Stimulated activated CD8-positive, alpha-beta memory T cell treated with anti-CD3 and anti-CD28 coated beads, Interleukin-12 subunit alpha, Interleukin-12 subunit beta, amount 100 ng/mL, for 4 hours (primary cell): ENCODE data around the gene PAM16.
"Not testable (repeated sequence)": the region's sequence is repeated elsewhere in the genome, so short reads cannot be mapped to it uniquely, and the experiment has no call there.

Experiments
- DNase-seq: peaks from one replicate; pipeline ENCODE4 v3.0.0-alpha.2; 2020; ENCODE audit warnings: low read depth

PAM16 gene

DNA sequence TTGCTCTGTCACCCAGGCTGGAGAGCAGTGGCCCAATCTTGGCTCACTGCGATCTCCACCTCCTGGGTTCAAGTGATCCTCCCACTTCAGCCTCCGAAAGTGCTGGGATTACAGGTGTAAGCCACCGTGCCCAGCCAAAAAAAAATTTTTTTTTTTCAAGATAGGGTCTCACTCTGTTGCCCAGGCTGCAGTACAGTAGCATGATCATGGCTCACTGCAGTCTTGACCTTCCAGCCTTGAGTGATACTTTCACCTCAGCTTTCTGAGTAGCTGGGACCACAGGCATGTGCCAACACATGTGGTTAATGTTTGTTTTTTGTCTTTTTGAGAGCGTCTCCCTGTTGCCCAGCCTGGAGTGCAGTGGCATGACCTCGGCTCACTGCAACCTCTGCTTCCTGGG lies 1.7 kb upstream of the PAM16 start:
- DNase-seq: no peak

DNA sequence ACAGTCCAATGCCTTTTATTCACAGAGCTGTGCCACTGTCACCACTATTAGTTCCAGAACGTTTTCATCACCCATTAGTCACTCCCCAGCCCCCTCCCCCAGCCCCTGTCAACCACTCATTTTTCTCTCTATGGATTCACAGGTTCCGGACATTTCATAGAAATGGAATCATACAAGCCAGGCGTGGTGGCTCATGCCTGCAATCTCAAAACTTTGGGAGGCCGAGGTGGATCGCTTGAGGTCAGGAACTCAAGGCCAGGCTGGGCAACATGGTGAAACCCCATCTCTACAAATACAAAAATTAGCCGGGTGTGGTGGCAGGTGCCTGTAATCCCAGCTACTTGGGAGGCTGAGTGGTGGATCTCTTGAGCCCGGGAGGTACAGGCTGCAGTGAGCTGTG lies 759 bp upstream of the PAM16 start:
- DNase-seq: no peak

DNA sequence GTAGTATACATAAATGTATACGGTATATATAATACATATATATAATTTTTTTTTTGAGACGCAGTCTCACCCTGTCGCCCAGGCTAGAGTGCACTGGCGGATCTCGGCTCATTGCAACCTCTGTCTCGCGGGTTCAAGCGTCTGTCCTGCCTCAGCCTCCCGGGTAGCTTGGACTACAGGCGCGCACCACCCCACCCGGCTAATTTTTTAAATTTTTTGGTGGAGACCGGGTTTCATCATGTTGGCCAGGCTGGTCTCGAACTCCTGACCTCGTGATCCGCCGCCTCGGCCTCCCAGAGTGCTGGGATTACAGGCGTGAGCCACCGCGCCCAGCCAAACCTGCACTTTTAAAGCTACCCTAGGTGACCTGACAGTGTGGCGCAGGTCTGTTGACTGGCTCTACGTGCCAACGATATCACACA lies 745 bp downstream of the PAM16 start:
- no peak for DNase-seq

DNA sequence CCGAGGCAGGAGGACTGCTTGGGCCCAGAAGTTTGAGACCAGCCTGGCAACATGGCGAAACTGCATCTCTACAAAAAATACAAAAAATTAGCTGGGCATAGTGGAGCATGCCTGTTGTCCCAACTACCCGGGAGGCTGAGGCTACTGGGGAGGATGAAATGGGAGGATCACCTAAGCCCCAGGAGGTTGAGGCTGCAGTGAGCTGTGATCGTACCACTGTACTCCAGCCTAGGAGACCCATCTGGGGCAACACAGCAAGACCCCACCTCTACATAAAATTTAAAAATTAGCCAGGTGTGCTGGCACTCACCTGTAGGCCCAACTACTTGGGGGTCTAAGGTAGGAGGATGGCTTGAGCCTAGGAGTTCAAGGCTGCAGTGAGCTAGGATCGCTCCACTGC lies 1.8 kb downstream of the PAM16 start:
- DNase-seq: no peak

DNA sequence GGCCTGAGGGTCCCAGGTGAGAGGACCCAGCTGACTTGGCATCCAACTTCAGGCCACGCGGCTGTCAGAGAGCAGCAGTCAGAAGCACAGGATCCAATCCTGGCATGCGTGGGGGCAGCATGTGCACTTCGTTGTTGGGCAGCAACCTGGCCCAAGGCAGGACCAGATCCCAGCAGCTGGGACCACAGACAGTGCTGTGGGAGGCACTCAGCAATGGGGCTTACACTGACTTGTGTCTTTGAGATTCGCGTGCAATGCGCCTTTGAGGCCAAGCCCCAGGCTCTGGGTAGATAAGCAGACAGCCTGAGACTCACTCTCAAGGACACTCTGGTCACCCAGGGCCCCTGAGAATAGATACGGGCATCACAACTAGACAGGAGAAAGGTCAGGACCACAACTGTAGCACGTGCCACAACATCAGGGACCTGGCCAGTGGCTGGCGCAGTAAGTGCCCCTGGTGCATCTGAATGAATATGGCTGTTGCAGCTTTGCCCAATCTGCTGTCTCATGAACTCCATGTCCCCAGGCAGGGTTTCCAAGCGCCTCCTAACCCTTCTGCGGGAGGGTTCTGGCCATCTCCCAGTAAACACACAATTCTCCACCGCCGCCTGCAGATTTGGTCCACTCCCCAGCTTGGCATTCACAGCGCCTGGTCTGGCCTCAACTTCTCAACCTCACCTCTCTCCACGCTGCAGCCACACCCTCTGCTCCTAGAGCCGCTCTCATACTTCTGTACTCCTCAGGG lies 3.2 kb downstream of the PAM16 start:
- DNase-seq: no peak

DNA sequence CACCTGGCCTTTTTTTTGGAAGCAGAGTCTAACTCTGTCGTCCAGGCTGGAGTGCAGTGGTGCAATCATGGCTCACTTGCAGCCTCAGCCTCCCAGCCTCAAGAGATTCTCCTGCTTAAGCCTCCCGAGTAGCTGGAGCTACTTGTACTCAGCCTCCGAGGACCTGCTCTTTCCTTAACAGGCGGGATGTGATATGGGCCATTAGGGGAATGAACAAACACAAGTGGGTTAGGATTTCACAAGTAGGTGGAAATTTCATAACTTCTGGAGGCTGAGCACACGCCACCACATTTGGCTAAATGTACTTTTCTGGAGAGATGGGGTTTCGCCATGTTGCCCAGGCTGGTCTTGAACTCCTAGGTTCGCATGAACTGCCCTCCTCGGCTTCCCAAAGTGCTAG lies 4.1 kb downstream of the PAM16 start:
- DNase-seq: no peak

DNA sequence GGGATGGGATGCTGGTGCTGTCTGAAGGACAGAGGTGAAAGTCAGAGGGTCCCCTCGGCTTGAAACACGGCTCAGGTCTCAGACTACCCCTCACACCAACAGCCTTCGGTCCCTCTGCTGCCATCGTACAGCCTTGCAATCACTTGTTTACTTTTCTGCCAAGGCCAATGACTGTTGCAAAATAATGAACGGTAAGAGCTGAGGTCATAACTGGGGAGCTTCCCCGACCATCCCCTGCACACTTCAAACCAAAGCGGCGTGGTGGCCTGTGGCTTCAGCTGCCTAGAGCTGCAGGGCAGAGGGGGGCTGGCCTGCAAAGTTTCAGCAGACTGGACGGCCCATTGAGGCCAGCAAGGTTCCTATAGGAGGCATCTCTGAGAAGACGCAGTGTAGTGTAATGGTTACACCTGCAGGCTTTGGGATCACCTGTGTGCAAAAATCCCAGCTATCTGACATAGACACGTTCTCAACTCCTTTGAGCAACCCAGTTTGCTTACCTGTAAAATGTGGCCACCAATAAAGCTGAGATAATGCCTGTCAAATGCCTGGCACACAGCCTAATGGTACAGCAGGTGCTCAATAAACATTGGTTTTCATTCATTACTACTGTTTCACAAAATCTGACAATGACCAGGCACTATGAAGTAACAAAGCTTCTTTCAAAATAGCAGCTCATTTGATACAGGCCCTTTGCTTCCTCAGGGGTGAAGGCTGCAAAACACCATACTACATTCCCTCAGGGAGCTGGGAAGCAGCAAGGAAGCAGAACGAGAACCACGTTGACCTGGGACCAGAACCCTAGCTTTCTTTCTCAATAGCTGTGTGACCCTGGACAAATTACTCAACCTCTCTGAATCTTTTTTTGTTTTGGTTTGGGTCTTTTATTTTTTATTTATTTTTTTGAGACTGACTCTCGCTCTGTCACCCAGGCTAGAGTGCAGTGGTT lies 5.0 kb downstream of the PAM16 start:
- no peak for DNase-seq

DNA sequence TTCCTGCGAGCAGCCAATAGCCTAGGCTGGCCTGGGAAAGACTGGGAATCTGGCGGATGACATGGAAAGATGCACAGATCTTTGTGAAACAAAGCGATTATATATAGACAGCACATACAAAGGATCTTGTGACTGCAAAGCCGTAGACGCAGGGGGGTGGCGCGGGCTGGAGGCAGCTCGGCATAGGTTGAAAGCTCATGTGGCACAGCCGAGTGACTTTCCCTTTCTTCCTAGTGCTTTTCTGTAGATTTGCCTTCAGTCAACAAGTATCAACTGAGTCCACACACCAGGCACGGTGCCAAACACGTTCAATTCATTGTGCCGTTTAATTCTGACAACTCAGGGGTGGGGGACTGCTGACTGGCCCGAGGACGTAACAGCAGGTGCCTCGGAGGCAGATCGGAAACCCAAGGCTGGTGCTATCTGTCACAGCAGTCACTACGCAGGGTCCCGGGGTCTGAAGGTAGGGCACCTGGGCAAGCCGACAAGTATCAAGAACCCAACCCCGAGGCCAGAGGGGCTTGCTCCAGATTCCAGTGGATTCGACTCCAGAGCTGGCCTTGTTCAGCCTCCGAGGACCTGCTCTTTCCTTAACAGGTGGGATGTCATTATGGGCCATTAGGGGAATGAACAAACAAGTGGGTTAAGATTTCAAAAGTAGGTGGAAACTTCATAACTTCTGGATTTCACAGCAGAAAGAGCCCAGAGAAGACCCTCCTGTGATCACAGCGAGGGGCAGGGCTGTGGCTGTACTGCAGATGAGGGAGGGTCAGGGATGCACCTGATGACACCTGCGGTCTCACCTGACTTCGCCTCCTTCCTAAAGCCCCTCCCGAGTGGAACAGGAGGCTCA lies 5.9 kb downstream of the PAM16 start:
- no peak for DNase-seq

DNA sequence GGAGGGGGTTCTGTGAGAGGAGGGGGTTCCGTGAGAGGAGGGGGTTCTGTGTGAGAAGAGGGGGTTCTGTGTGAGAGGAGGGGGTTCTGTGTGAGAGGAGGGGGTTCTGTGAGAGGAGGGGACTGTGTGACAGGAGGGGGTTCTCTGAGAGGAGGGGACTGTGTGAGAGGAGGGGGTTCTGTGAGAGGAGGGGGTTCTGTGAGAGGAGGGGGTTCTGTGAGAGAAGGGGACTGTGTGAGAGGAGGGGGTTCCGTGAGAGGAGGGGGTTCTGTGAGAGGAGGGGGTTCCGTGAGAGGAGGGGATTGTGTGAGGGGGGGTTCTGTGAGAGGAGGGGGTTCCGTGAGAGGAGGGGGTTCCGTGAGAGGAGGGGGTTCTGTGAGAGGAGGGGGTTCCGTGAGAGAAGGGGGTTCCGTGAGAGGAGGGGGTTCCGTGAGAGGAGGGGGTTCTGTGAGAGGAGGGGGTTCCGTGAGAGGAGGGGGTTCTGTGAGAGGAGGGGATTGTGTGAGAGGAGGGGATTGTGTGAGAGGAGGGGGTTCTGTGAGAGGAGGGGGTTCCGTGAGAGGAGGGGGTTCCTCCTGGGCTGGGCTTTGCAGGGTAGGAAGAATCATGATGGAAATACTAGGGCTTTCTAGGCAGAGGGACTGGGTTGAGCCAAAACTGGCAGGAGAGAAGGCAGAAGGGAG lies 6.7 kb downstream of the PAM16 start:
- DNase-seq: not testable (repeated sequence)

DNA sequence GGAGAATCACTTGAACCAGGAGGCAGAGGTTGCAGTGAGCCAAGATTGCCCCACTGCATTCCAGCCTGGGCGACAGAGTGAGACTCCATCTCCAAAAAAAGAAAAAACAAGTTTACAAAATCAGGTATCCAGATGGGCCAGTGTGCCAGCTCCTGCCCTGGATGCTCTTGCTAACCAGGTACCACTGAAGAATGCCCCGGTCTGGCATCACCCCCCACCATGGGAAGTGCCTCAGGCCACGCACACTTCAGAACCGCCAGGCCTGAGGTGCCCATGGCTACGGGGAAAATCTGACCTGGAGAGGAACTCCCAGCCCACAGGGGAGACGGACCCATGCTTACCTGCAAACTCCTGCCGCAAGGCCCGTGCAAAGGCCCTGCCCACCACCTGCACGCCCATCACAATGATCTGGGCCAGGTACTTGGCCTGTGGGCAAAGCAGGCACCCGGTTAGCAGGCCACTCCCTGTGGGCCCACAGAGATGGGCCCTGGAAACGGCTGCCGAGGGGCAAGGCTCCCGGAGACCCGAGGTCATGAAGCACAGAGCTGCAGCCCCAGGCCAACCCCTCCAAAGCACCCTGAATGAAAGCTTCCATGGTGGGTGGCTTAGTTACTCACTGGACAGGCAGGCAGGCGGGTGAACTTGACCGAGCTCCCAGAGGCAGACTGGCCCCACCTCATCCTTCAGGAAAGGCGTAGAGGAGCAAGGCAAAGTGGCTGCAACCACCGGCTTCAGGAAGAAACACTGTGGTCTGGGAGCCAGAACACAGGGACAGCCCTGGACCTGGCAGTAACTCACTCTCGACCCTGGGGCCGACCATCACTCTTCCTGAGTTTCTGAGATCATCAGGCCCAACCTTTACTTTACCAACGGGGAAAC lies 8.0 kb downstream of the PAM16 start:
- DNase-seq: no peak

DNA sequence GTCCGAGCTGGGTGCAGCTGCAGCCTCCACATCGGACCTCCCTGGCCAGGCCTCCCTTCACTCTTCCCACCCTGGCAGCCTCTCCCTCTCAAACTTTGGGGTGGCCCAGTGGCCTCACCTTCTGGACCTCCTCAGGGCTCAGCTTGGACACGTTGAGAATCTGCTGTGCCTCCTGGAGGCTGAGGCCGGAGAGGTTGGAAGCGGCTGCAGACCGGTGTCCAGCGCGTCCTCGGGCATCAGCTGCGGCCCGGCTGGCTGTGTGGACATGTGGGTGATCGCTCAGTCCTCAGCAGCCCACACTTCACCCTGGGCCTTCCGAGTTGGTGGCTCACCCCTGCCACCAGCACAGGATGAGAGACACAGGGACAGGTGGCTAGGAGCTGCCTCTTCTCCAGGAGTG lies 9.9 kb downstream of the PAM16 start:
- DNase-seq: no peak

DNA sequence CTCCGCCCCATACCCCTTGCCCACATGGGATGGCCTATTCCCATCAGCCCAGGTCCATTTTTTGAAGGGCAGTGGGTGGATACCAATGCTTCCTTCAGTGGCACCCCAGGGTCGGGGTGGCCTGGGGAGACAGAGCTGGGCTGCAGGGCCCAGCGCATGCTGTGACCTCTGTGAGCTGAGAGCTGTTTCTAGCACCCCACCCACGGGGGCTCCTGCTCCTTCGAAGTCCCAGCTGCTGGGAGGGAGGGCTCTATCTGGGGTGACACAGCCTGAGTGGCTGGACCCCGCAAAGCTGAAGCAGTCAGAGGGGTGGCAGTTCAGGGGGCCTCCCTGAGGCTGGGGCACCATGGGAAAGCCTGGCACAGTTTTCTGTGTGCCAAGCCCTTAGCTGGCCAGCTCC lies 10.7 kb downstream of the PAM16 start:
- DNase-seq: no peak

DNA sequence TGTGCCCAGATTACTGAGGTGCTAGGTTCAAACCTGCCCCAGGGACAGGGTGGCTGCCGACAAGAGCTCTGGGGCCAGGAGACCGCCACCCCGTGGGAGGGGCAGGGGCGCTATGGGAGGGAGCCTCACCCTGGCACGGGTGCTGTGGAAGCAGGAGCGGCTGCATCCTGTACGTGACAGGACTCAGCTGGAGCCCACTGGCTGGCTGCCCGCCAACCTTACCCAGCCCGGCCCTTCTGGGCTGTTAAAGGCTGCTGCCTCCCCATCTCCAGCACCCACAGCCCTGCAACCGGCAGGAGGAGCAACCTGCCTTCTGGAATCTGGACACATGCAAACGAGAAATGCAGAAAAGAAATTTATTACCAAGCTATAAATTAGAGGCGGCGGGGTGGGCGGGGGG lies 11.2 kb downstream of the PAM16 start:
- DNase-seq: no peak

DNA sequence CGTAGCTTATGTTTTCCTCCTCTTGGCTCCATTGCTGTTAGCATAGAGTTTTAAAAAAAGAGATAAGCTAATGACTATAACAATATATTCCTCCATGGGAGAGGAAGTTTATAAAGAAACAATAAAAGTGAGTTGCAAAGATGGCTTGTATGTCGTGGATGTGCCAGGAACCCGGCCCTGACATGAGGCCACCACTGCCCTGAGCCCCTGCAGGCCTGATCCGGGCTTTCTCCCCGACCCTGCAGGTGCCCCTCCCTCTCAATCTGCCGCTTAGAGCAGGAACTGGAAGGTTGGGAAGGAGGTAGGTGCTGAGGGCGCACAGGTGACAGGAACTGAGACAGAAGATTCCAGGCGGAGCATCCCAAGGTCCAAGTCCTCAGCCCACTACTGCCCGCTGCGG lies 11.7 kb downstream of the PAM16 start:
- no peak for DNase-seq

DNA sequence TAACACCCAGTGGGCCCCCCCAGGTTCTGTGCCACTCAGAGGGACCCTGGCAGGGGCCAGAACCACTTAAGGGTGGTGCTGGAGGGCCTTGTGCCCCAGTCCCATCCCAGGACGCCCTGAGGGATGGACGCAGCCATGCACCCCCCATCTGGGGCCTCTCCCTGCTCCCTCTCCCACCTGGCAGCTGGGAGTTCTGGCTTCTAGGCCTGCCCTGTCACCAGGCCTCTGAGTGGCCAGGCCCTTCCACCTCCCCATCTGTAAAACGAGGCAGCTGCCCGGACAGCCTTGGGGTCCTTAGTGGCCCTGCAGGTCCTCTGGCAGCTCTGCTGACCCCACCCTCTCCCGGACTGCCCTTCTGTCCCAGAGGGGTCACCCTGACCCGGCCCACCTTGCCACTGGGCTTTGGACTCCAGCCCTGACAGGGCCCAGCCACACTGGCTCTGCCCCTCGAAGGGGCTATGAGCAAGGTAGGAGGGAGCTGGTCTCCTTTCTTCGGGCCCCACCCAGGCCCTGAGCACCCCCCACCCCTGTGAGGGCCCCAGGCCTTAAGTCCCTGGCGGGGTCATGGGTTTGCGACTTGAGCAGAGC lies 12.3 kb downstream of the PAM16 start:
- DNase-seq: no peak

DNA sequence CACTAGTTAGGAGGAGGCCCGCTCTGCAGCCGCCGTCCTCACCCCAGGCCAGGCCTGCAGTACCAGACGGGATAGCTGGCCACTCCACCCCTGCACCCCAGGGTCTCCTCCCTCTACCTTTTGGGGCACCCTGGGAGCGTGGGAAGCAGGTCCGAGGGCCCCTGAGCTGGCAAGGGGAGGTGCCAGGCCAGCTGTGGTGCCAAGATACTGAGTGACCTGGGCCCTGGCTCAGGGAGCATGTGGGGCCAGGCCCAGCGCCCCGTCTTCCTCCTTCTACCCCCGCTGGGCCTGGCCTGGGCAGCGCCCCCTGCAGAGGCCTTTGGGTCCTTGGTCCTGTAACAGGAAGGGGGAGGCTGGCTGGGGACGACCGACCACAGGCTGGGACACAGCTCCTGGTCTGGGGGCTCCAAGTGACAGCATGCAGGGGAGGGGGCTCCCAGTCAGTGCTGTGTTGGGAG lies 13.0 kb downstream of the PAM16 start:
- no peak for DNase-seq

DNA sequence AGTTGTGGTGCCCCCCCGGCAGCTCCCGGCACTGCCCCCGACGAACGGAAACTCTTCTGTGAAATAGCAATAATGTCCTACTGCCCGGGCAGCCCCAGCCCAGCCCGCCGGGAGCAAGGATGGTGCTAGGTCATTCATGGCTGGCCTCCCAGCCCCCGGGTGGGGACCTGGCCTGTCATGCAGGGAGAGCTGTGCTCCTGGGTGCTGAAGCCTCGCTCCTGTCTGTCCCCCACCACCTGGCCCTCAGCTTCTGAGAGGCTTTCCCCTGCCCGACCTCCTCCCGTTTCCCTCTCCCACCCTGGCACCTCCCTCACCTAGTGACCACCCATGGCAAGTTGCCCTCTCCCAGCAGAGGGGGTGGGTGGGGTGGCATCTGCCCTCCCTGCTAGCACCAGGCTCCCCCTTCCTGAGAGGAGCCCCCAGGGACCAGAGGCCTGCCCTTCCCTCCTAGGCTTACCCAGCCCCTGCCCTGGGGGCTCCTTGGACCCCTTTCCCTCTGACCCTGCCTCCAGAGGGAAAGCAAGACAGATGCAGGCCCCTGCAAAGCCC lies 13.5 kb downstream of the PAM16 start:
- no peak for DNase-seq

DNA sequence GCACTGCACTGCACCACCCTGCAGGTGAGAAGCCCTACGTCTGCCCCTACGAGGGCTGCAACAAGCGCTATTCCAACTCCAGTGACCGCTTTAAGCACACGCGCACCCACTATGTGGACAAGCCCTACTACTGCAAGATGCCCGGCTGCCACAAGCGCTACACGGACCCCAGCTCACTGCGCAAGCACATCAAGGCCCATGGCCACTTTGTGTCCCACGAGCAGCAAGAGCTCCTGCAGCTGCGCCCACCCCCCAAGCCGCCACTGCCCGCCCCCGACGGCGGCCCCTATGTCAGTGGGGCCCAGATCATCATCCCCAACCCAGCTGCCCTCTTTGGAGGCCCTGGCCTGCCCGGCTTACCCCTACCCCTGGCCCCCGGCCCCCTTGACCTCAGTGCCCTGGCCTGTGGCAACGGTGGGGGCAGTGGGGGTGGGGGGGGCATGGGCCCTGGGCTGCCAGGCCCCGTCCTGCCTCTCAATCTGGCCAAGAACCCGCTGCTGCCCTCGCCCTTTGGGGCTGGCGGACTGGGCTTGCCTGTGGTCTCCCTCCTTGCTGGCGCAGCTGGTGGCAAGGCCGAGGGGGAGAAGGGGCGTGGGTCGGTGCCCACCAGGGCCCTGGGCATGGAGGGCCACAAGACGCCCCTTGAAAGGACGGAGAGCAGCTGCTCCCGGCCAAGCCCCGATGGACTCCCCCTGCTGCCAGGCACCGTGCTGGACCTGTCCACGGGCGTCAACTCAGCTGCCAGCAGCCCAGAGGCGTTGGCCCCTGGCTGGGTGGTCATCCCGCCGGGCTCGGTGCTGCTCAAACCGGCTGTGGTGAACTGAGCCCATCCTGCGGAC lies 14.2 kb downstream of the PAM16 start:
- no peak for DNase-seq
